Measurements from ENCODE around the gene INSRR. TPM values are rescaled to one million over a fixed set of nuclear protein-coding genes. Genes with fewer than 3 reads are reported as not detected.
A peak's percentile ranks its signal among the peaks of the same experiment; 100 is the strongest.

Gene INSRR
- total and polyA plus RNA-seq, 2 of the 4 experiments (the other 2 are of a cell fraction) = not detected

- H2AK9ac ChIP-seq (replicated peaks; ENCODE audit: low read depth, low read length, poor library complexity) = peak overlapping the region; percentile 46
- POLR2A ChIA-PET (ENCODE audit: unreplicated experiment) = no interaction called here
- H3K9ac ChIP-seq (ENCODE audit: low read depth, low read length) = no peak overlapping the region
- no peak overlapping the region for H2BK20ac ChIP-seq (ENCODE audit: low read depth, low read length)
- H3K27ac ChIP-seq (ENCODE audit: insufficient read depth, low read length) = no peak overlapping the region
- H4K5ac ChIP-seq (ENCODE audit: low read depth, low read length) = no peak overlapping the region
- no peak overlapping the region for H2BK5ac ChIP-seq (ENCODE audit: low read depth, low read length, poor library complexity, severe bottlenecking)
- no peaks in the 10 kb centered on the region for H3K36me3 ChIP-seq (ENCODE audit: control insufficient read depth, insufficient read depth, low read length)
- H3K9me1 ChIP-seq (ENCODE audit: insufficient read depth, low read length) = no peaks in the 10 kb centered on the region
- ATAC-seq (ENCODE audit: low read depth) = peak; percentile 87
- H3K4ac ChIP-seq (ENCODE audit: low read depth, low read length) = no peak overlapping the region
- H3K79me1 ChIP-seq (ENCODE audit: low read depth in 1 of 2, low read length in 2 of 2) = no peaks in the 10 kb centered on the region
- BruUV-seq (replicated peaks) = no TSS peak
- in situ Hi-C loops (cut with MboI; ENCODE audit: low sequenced_read_pairs) = no loop called here
- H3K27me3 ChIP-seq (ENCODE audit: control insufficient read depth, insufficient read depth, low read length) = peaks cover 82% of the 10 kb centered on the region
- peak overlapping the region; percentile 47 for H2AFZ ChIP-seq (replicated peaks; ENCODE audit: low read length, poor library complexity)
- CTCF ChIA-PET = interaction anchor here (0.6 to 3.7 kb wide), 15 partner anchors 9 to 149 kb away, joined by 3 to 26 read pairs (median 3); partner anchors contain the start of genes INSRR and NTRK1
- no peak overlapping the region for H3K14ac ChIP-seq (replicated peaks; ENCODE audit: low read depth, low read length)
- TF ChIP-seq POLR2A (IDR thresholded peaks at IDR 0.05; ENCODE audit: low read depth, low read length) (no peak), ELK1 (IDR thresholded peaks at IDR 0.05; ENCODE audit: borderline replicate concordance, low read depth, low read length) (no peak), CHD1 (IDR thresholded peaks at IDR 0.05; ENCODE audit: low read depth, low read length) (no peak), RCOR1 (IDR thresholded peaks at IDR 0.05; ENCODE audit: insufficient replicate concordance, low read length) (no peak), MAZ (IDR thresholded peaks at IDR 0.05; ENCODE audit: borderline replicate concordance, low read depth, low read length) (peak; percentile 37; the same call in 1 of the 2 replicates), FOS (IDR thresholded peaks at IDR 0.05; ENCODE audit: low read depth, low read length) (no peak), USF2 (IDR thresholded peaks at IDR 0.05; ENCODE audit: low read depth, low read length) (no peak), SMC3 (IDR thresholded peaks at IDR 0.05; ENCODE audit: low read depth, low read length) (peak; percentile 57), RAD21 (IDR thresholded peaks at IDR 0.05; ENCODE audit: low read length) (peak; percentile 73), MXI1 (IDR thresholded peaks at IDR 0.05; ENCODE audit: borderline replicate concordance, low read depth, low read length) (no peak), CTCF (conservative IDR thresholded peaks at IDR 0.05; ENCODE audit: low read depth, low read length) (peak; percentile 75), BHLHE40 (IDR thresholded peaks at IDR 0.05; ENCODE audit: low read depth, low read length) (no peak), CEBPB (IDR thresholded peaks at IDR 0.05; ENCODE audit: low read depth, low read length) (no peak), NFE2L2 (IDR thresholded peaks at IDR 0.05; ENCODE audit: low read depth, low read length) (no peak), RFX5 (IDR thresholded peaks at IDR 0.05; ENCODE audit: low read depth, low read length) (no peak), MAFK (IDR thresholded peaks at IDR 0.05; ENCODE audit: low read depth, low read length) (no peak)
- no peak overlapping the region for H4K8ac ChIP-seq (ENCODE audit: low read depth in 2 of 2, low read length in 2 of 2)
- H3K4me1 ChIP-seq (ENCODE audit: control insufficient read depth, insufficient read depth, low read length) = no peaks in the 10 kb centered on the region
- no peak overlapping the region for H3K4me3 ChIP-seq (ENCODE audit: insufficient read depth, low read depth, low read length)
- no peak overlapping the region for H2AK5ac ChIP-seq (ENCODE audit: low read depth, low read length)
- H3K56ac ChIP-seq (ENCODE audit: extremely low read depth, insufficient read depth, low read length) = no peak overlapping the region
- WGBS, 2 experiments (ENCODE audit: extremely low coverage in 2 of 2, insufficient read length in 1 of 2) = 0% methylated on average over 3 of the region's 7 CpGs; no CpG with 5 or more reads in 1 of the 2 experiments
- H3K9me3 ChIP-seq (ENCODE audit: control insufficient read depth, insufficient read depth, low read length) = no peaks in the 10 kb centered on the region; the same call in 1 of the 2 replicates
- H3K4me2 ChIP-seq (ENCODE audit: low read depth, low read length) = no peak overlapping the region
- no peak overlapping the region for H3K23ac ChIP-seq (ENCODE audit: low read depth, low read length)
- H2BK120ac ChIP-seq (ENCODE audit: low read depth, low read length) = no peak overlapping the region
- intact Hi-C loops (cut with micrococcal nuclease) = loop anchor here (1.0 kb wide), 1 partner anchor 51 kb away; no protein-coding TSS in a partner anchor
- no peak overlapping the region for H2BK15ac ChIP-seq (ENCODE audit: low read depth, low read length)
- H3K18ac ChIP-seq (ENCODE audit: low read depth, low read length) = no peak overlapping the region
- dilution Hi-C loops (cut with HindIII; ENCODE audit: low sequenced_read_pairs, unreplicated experiment) = no loop called here
- no peak overlapping the region for H4K91ac ChIP-seq (ENCODE audit: insufficient read depth, low read depth, low read length)
- no peaks in the 10 kb centered on the region; the same call in none of the 2 replicates for H4K20me1 ChIP-seq (ENCODE audit: insufficient read depth, low read length)
- no peak for DNase-seq
Observed at GRCh38 chr1:156838972-156839371, 19.9 kb downstream of the INSRR start.

Measured in IMR-90 (cell line).